Fibroblast of the aortic adventitia (primary cell): ENCODE results near the gene EPB41L4B. TPM values are rescaled to one million over a fixed set of nuclear protein-coding genes. Genes with fewer than 3 reads are reported as not detected.
A peak's percentile ranks its signal among the peaks of the same experiment; 100 is the strongest.
"Not testable (repeated sequence)": the region's sequence is repeated elsewhere in the genome, so short reads cannot be mapped to it uniquely, and the experiment has no call there.

ENCODE experiments used
- DNase-seq: peaks from one replicate; pipeline ENCODE4 v3.0.0-alpha.2; 2010; ENCODE audit warnings: low read depth
- H3K4me3 ChIP-seq: 2 replicates; pipeline ENCODE4 v1.5.1; 2011; ENCODE audit warnings: low read depth, mild to moderate bottlenecking, control low read depth, low read length, moderate library complexity
- CTCF ChIP-seq: IDR thresholded peaks from 2 replicates; pipeline ENCODE4 v1.5.1; 2011; ENCODE audit warnings: mild to moderate bottlenecking, low read length, control low read depth, inconsistent platforms; ENCODE audit not compliant: insufficient read depth
- total RNA-seq: library from RNA; depleted of rRNA; stranded (reverse); fragments of >200 nt; gene quantifications from 2 replicates; pipeline ENCODE4 v1.2.3, GENCODE V29; 2012; ENCODE audit warnings: low replicate concordance

The EPB41L4B gene
- total RNA-seq, 1 donor = 1.8 TPM

- no peak for TF ChIP-seq CTCF
- no peak overlapping the region for H3K4me3 ChIP-seq
- peak; percentile 16 for DNase-seq
Observed at GRCh38 chr9:109228093-109228642, 92.7 kb downstream of the EPB41L4B start.

- no peak for DNase-seq
- no peak overlapping the region for H3K4me3 ChIP-seq
- TF ChIP-seq CTCF = no peak
Observed at GRCh38 chr9:109225629-109226028, 95.2 kb downstream of the EPB41L4B start.

GRCh38 chr9:109224751-109225150 is 96.1 kb downstream of the EPB41L4B start:
- no peak for TF ChIP-seq CTCF
- H3K4me3 ChIP-seq = no peak overlapping the region
- DNase-seq = no peak

GRCh38 chr9:109218242-109218641 is 102.6 kb downstream of the EPB41L4B start:
- DNase-seq, H3K4me3 ChIP-seq: not testable (repeated sequence)

- DNase-seq = no peak
- no peak for TF ChIP-seq CTCF
- no peak overlapping the region for H3K4me3 ChIP-seq
Observed at GRCh38 chr9:109214414-109214813, 106.4 kb downstream of the EPB41L4B start.

GRCh38 chr9:109213285-109214121 is 107.4 kb downstream of the EPB41L4B start:
- no peak for DNase-seq
- TF ChIP-seq CTCF = no peak
- H3K4me3 ChIP-seq = no peak overlapping the region

- no peak for TF ChIP-seq CTCF
- no peak for DNase-seq
- no peak overlapping the region for H3K4me3 ChIP-seq
Observed at GRCh38 chr9:109212768-109213167, 108.1 kb downstream of the EPB41L4B start.
